ENCODE data around the gene MAPKBP1. TPM values are rescaled to one million over a fixed set of nuclear protein-coding genes. Genes with fewer than 3 reads are reported as not detected.

Gene MAPKBP1
- total RNA-seq, 1 donor from 2014 or later, result 54.3 TPM

- intact Hi-C loops (cut with DNase I), result no loop called here
- DNase-seq (ENCODE audit: low spot score) (no peak), ATAC-seq (no peak)
Observed at GRCh38 chr15:41801185-41801584, 26.9 kb downstream of the MAPKBP1 start.

DNA sequence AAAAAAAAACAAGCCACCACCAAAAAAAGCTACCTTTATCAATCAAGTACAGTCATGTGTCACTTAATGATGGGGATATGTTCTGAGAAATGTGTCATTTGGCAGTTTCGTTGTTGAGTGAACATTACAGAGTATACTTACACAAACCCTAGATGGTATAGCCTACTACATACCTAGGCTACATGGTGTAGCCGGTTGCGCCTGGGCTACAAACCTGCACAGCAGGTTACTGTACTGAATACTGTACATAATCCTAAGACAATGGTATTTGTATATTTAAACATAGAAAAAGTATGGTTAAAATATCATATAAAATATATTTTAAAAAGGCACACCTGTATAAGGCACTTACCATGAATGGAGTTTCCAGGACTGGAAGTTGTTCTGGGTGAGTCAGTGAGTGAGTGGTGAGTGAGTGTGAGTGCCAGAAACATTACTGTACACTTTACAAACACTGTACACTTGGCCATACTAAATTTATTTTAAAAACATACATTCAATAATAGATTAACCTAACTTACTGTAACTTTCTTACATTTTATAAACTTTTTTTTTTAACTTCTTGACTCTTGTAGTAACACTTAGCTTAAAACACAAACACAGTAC, 27.7 kb downstream of the MAPKBP1 start:
- no peak for DNase-seq (ENCODE audit: low spot score)
- intact Hi-C loops (cut with DNase I), result no loop called here
- no peak for ATAC-seq

- DNase-seq (ENCODE audit: low spot score), result no peak
- ATAC-seq, result peak; percentile 48
- intact Hi-C loops (cut with DNase I), result no loop called here
Observed at GRCh38 chr15:41804361-41804760, 30.1 kb downstream of the MAPKBP1 start.

- DNase-seq (ENCODE audit: low spot score) (no peak), ATAC-seq (peak; percentile 38)
- intact Hi-C loops (cut with DNase I), result no loop called here
Observed at GRCh38 chr15:41804916-41805666, 30.8 kb downstream of the MAPKBP1 start.

- DNase-seq (ENCODE audit: low spot score) (no peak), ATAC-seq (no peak)
- intact Hi-C loops (cut with DNase I), result loop anchor here (2.0 kb wide), 1 partner anchor 33 kb away; no protein-coding TSS in a partner anchor
Observed at GRCh38 chr15:41805711-41806110, 31.4 kb downstream of the MAPKBP1 start.

DNA sequence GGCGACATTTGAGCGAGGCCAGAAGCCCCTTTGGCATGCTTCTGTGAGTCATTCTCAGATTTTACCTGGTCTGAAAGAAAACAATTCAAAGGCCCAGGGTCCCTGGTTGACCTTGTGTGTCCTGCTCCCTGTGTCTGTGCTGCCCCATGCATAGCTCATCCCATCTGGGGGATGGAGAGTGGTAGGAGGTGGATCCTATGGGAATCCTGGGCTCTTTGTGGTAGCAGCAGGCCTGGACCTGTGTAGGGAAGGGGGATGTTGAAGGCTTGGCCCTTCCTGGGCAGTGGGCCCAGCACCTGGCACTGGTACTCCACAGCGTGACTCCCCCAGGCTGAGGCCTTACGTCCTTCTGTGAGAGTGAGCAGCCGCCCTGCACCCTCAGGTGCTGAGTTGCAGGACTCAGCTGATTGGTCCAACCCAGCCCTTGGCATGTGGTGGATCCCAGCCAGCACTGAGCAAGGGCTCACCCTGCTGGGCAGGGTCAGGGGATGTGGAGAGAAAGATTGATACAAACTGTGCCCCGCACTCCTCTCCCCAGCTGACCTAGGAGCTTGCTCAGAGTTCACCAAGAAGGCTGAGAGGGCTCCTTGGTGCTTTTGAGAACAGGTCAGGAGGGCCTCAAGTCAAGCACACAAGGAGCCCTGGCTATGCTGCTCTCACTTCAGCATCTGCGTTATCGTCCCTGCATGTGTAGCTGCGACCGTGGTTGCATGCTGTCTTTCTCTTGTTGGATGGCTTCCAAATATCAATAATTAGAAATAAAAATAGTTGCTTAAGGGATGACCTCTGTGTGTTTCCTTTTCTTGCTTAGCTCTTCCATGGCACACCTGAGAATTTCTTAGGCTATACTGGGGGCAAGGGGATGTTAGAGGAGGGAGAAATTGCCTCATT, 32.3 kb downstream of the MAPKBP1 start:
- ATAC-seq, result no peak
- intact Hi-C loops (cut with DNase I), result loop anchor here (2.0 kb wide), 1 partner anchor 34 kb away; no protein-coding TSS in a partner anchor
- no peak for DNase-seq (ENCODE audit: low spot score)

GRCh38 chr15:41809121-41809520, 34.8 kb downstream of the MAPKBP1 start:
- no peak for ATAC-seq
- DNase-seq (ENCODE audit: low spot score), result no peak
- intact Hi-C loops (cut with DNase I), result no loop called here

- ATAC-seq (no peak), DNase-seq (ENCODE audit: low spot score) (no peak)
- intact Hi-C loops (cut with DNase I), result loop anchor here (10.0 kb wide), 1 partner anchor 245 kb away; no protein-coding TSS in a partner anchor
Observed at GRCh38 chr15:41809526-41810220, 35.4 kb downstream of the MAPKBP1 start.

- ATAC-seq, result peak; percentile 22
- intact Hi-C loops (cut with DNase I), result loop anchor here (10.0 kb wide), 1 partner anchor 246 kb away; no protein-coding TSS in a partner anchor
- DNase-seq (ENCODE audit: low spot score), result no peak
Observed at GRCh38 chr15:41810651-41811431, 36.6 kb downstream of the MAPKBP1 start.

DNA sequence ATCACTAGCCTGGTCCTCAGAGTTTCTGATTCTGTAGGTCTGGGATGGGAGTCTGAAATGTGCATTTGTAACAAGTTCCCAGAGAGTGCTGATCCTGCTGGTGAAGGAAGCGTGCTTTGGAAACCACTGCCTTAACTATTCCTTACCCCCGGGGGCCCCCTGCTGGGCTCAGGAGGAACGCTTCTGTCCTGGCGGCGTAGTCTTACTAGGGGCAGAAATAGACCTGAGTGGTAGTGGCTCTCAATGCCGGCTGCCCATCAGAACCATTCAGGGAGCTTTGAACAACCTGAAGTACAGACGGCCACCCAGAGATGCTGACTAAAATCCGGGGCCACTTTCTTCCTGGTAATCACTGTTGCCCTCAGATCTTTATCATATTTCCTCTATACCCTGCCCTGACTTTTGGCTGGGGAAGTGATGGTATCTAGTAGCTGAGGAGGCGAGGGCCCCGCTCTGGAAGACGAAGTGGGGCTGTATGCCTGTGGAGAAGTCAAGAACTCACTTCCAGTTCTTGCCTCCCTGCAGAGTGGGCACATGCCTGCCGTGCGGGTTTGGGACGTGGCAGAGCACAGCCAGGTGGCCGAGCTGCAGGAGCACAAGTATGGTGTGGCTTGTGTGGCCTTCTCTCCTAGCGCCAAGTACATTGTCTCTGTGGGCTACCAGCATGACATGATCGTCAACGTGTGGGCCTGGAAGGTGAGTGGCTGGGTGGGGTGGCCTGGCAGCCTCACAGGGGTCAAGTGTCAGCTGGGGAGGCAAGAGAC, 37.3 kb downstream of the MAPKBP1 start:
- ATAC-seq (peak; percentile 95), DNase-seq (ENCODE audit: low spot score) (peak; percentile 92)
- intact Hi-C loops (cut with DNase I), result loop anchor here (10.0 kb wide), 1 partner anchor 247 kb away; no protein-coding TSS in a partner anchor

DNA sequence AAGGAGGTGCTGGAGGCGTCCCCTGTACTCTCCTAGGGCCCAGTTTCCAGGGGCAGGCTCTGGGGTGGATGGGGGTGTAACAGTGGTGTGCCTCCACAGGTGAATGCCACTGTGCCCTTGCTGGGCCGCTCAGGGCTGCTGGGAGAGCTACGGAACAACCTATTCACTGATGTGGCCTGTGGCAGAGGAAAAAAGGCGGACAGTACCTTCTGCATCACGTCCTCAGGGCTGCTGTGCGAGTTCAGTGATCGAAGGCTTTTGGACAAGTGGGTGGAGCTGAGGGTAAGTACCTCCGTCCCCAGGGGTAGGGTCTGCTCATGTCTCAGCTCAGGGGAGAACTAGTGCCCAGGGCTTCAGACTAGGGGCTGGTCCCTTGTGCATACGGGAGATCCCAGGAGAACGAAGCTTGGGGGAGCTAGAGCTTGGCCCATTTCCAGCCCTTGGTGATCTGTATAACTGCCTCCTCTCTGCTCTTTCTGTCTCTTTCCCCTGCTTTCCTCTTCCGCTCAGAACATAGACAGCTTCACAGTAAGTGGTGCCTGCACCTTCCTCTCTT, 38.6 kb downstream of the MAPKBP1 start:
- intact Hi-C loops (cut with DNase I), result loop anchor here (10.0 kb wide), 1 partner anchor 248 kb away; no protein-coding TSS in a partner anchor
- DNase-seq (ENCODE audit: low spot score) (no peak), ATAC-seq (no peak)

GRCh38 chr15:41813426-41813825, 39.1 kb downstream of the MAPKBP1 start:
- DNase-seq (ENCODE audit: low spot score) (no peak), ATAC-seq (no peak)
- intact Hi-C loops (cut with DNase I), result loop anchor here (10.0 kb wide), 1 partner anchor 249 kb away; no protein-coding TSS in a partner anchor

- intact Hi-C loops (cut with DNase I), result loop anchor here (10.0 kb wide), 1 partner anchor 250 kb away; no protein-coding TSS in a partner anchor
- ATAC-seq, result no peak
- no peak for DNase-seq (ENCODE audit: low spot score)
Observed at GRCh38 chr15:41814534-41814933, 40.2 kb downstream of the MAPKBP1 start.

GRCh38 chr15:41816788-41817187, 42.5 kb downstream of the MAPKBP1 start:
- ATAC-seq, result no peak
- intact Hi-C loops (cut with DNase I), result loop anchor here (10.0 kb wide), 1 partner anchor 252 kb away; no protein-coding TSS in a partner anchor
- DNase-seq (ENCODE audit: low spot score), result no peak

GRCh38 chr15:41817327-41817726, 43.0 kb downstream of the MAPKBP1 start:
- ATAC-seq (no peak), DNase-seq (ENCODE audit: low spot score) (no peak)
- intact Hi-C loops (cut with DNase I), result loop anchor here (10.0 kb wide), 1 partner anchor 253 kb away; no protein-coding TSS in a partner anchor

- DNase-seq (ENCODE audit: low spot score) (no peak), ATAC-seq (no peak)
- intact Hi-C loops (cut with DNase I), result loop anchor here (10.0 kb wide), 1 partner anchor 253 kb away; no protein-coding TSS in a partner anchor
Observed at GRCh38 chr15:41817781-41818180, 43.5 kb downstream of the MAPKBP1 start.
